H1 (cell line): ENCODE data around the gene ZNF598. TPM values are rescaled to one million over a fixed set of nuclear protein-coding genes. Genes with fewer than 3 reads are reported as not detected.

Experiments
- CBX8 ChIP-seq: fragments of 300-800, 300-1000 bp; sonication (generic); IDR thresholded peaks from 2 replicates; pipeline ENCODE4 v1.7.1; 2016; ENCODE audit warnings: low read depth, low read length, borderline replicate concordance
- CHD7 ChIP-seq: fragments of 300-600 bp; sonication (generic); IDR thresholded peaks from 2 replicates; pipeline ENCODE4 v1.7.1; 2012; ENCODE audit warnings: low read length, moderate library complexity, mild to moderate bottlenecking, inconsistent platforms; ENCODE audit not compliant: insufficient replicate concordance
- CTBP2 ChIP-seq: IDR thresholded peaks from 2 replicates; pipeline ENCODE4 v1.7.0; 2011; ENCODE audit warnings: borderline replicate concordance, mild to moderate bottlenecking, moderate library complexity, mixed read lengths, low read length; ENCODE audit not compliant: insufficient read depth, insufficient read length
- GTF2F1 ChIP-seq: IDR thresholded peaks from 2 replicates; pipeline ENCODE4 v1.6.1; 2012; ENCODE audit warnings: low read depth, low read length, improper control_type of control experiment, borderline replicate concordance
- RAD21 ChIP-seq, 2 experiments: IDR thresholded peaks in 1 of 2; conservative IDR thresholded peaks in 1 of 2; 2 replicates each; pipeline ENCODE4 v1.6.1; 2011; ENCODE audit warnings: low read depth in 2 of 2, low read length in 2 of 2, improper control_type of control experiment in 1 of 2, inconsistent platforms in 1 of 2, mild to moderate bottlenecking in 1 of 2, moderate library complexity in 1 of 2
- TAF7 ChIP-seq: optimal IDR thresholded peaks from 2 replicates; pipeline ENCODE3; 2011; ENCODE audit warnings: low read depth, mild to moderate bottlenecking, inconsistent platforms, low read length, moderate library complexity, borderline replicate concordance
- polyA plus RNA-seq, 7 experiments: library from polyadenylated mRNA; depleted of rRNA in 3 of 7; stranded (reverse) in 5 of 7; unstranded in 2 of 7; fragments of >200 nt in 5 of 7; fragments of 200-250 nt in 2 of 7; gene quantifications; 1 replicate in 5 of 7; 2 replicates in 1 of 7; 4 replicates in 1 of 7; pipeline versions ENCODE4 v1.2.1 to v1.2.3, GENCODE V29; 2011 to 2013; ENCODE audit warnings: missing spikeins in 2 of 7, mixed read lengths in 2 of 7
- total RNA-seq: library from RNA; stranded (reverse); fragmentation: NEBNext Ultra II Directional; extraction: Animal tissue kit (Norgen Biotek cat#: 25700); gene quantifications from 2 replicates; pipeline ENCODE4 v1.2.1, GENCODE V29; 2021

ZNF598 gene
- total and polyA plus RNA-seq, 2 of the 8 experiments (the other 6 are each of a cell fraction or from before 2014, with no cell fraction given) = 29.3 to 47.6 TPM

- TF ChIP-seq RAD21 (IDR thresholded peaks at IDR 0.05 in 1 of 2, conservative IDR thresholded peaks at IDR 0.05 in 1 of 2; ENCODE audit: low read depth in 2 of 2, low read length in 2 of 2) (no peak), CBX8 (no peak), CTBP2 (no peak), GTF2F1 (no peak), CHD7 (no peak), TAF7 (no peak)
Measured at GRCh38 chr16:1998852-1999801, 10.5 kb downstream of the ZNF598 start (continued).
